ENCODE measurements around the gene MVB12B. TPM values are rescaled to one million over a fixed set of nuclear protein-coding genes. Genes with fewer than 3 reads are reported as not detected.

The MVB12B gene
- total and polyA plus RNA-seq, 2 of the 8 experiments (the other 6 are each of a cell fraction or from before 2014, with no cell fraction given): 2.6 to 5.0 TPM

DNA sequence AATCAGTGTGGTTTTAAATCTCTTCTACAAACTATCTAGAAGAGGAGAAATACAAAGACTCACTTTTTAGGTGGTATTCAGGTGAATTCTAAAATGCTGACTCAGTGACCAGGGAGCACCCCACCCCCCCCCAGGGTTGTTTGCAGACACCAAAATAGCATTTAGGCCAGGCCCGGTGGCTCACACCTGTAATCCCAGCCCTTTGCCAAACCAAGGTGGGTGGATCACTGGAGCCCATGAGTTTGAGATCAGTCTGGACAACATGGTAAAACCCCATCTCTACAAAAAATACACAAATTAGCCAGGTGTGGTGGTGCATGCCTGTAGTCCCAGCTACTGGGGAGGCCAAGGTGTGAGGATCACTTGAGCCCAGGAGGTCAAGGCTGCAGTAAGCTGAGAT lies 168.1 kb downstream of the MVB12B start:
- Histone ChIP-seq H2AK5ac (ENCODE audit: low read depth, low read length) (no peak overlapping the region), H3K79me1 (ENCODE audit: low read depth, low read length) (no peaks in the 10 kb centered on the region), H2BK5ac (ENCODE audit: low read depth, low read length) (no peak overlapping the region), H3K27ac (ENCODE audit: low read depth, low read length) (no peak overlapping the region), H3K56ac (replicated peaks; ENCODE audit: insufficient read length, low read depth, low read length) (no peak overlapping the region), H3K4me3 (ENCODE audit: extremely low read depth in 1 of 4, insufficient read depth in 2 of 4, low read depth in 3 of 4, low read length in 4 of 4) (no peak overlapping the region), H2BK15ac (ENCODE audit: low read length) (no peak overlapping the region), H3K79me2 (ENCODE audit: control insufficient read depth in 1 of 2, insufficient read depth in 2 of 2, low read length in 2 of 2) (no peaks in the 10 kb centered on the region), H3K4me2 (ENCODE audit: insufficient read depth in 1 of 2, low read depth in 2 of 2, low read length in 2 of 2) (no peak overlapping the region), H2BK12ac (ENCODE audit: low read depth, low read length) (no peak overlapping the region), H3K9ac (replicated peaks in 1 of 4; ENCODE audit: extremely low read depth in 1 of 4, low read depth in 3 of 4, low read length in 3 of 4) (no peak overlapping the region), H4K20me1 (replicated peaks in 1 of 2; ENCODE audit: control insufficient read depth in 1 of 2, insufficient read depth in 2 of 2, low read length in 2 of 2) (no peaks in the 10 kb centered on the region), H3K4me1 (replicated peaks in 1 of 4; ENCODE audit: control insufficient read depth in 3 of 4, insufficient read depth in 4 of 4, low read length in 3 of 4) (peaks cover 0 to under 1% (median 0%) of the 10 kb centered on the region in 4 experiments; a peak in 3 of 7 replicates), H3K23ac (ENCODE audit: insufficient read length) (no peak overlapping the region), H4K91ac (replicated peaks; ENCODE audit: insufficient read length, low read length) (no peak overlapping the region), H3K4ac (replicated peaks; ENCODE audit: insufficient read length, low read depth, low read length) (no peak overlapping the region), H2BK120ac (replicated peaks; ENCODE audit: low read depth, low read length) (no peak overlapping the region), H3K9me3 (ENCODE audit: insufficient read depth in 2 of 2, low read depth in 1 of 2, low read length in 1 of 2) (no peaks in the 10 kb centered on the region), H3K23me2 (ENCODE audit: low read depth, low read length) (peaks cover 5% of the 10 kb centered on the region; the same call in 1 of the 2 replicates), H4K5ac (ENCODE audit: insufficient read length, low read depth, low read length) (no peak overlapping the region), H2AFZ (ENCODE audit: low read length) (no peak overlapping the region), H3K14ac (ENCODE audit: insufficient read length) (no peak overlapping the region), H3K27me3 (replicated peaks in 1 of 4; ENCODE audit: control insufficient read depth in 3 of 4, extremely low read depth in 1 of 4, insufficient read depth in 3 of 4, low read length in 3 of 4) (peaks cover 0 to 2% (median 1%) of the 10 kb centered on the region in 4 experiments; a peak in 5 of 7 replicates), H4K8ac (ENCODE audit: extremely low read depth, insufficient read depth, low read length) (no peak overlapping the region), H3K36me3 (ENCODE audit: control insufficient read depth in 2 of 4, insufficient read depth in 4 of 4, low read length in 3 of 4) (no peaks in the 10 kb centered on the region), H2BK20ac (ENCODE audit: low read length) (no peak overlapping the region), H3K18ac (ENCODE audit: extremely low read depth, low read length) (no peak overlapping the region)
- CTCF ChIA-PET (ENCODE audit: partially characterized antibody): interaction anchor here (0.7 to 5.3 kb wide), 2 partner anchors 12 to 96 kb away, joined by 4 to 39 read pairs; no protein-coding TSS in a partner anchor
- 67% methylated on average over 1 of the region's 1 CpG; no CpG with 5 or more reads in 1 of the 2 experiments for WGBS, 2 experiments (ENCODE audit: extremely low coverage in 1 of 2, insufficient coverage in 1 of 2, insufficient read length in 1 of 2, insufficient replicate concordance in 2 of 2, low coverage in 1 of 2, low lambda C conversion rate in 2 of 2, missing lambda C conversion rate in 1 of 2)
- no peak for DNase-seq (ENCODE audit: low read depth in 1 of 2, low spot score in 2 of 2)
- FAIRE-seq: no peak
- TF ChIP-seq NANOG (IDR thresholded peaks at IDR 0.05; ENCODE audit: insufficient read depth, low read depth, low read length, poor library complexity, severe bottlenecking) (no peak), MAFK (IDR thresholded peaks at IDR 0.05; ENCODE audit: low read depth, low read length) (peak; percentile 12; the same call in 1 of the 2 replicates), BCL11A (IDR thresholded peaks at IDR 0.05; ENCODE audit: low read depth in 2 of 2, low read length in 2 of 2) (no peak), RNF2 (IDR thresholded peaks at IDR 0.05; ENCODE audit: borderline replicate concordance, low read depth, low read length, missing control alignments, poor library complexity, severe bottlenecking) (no peak)
- TF ChIP-seq, protein P1, sequence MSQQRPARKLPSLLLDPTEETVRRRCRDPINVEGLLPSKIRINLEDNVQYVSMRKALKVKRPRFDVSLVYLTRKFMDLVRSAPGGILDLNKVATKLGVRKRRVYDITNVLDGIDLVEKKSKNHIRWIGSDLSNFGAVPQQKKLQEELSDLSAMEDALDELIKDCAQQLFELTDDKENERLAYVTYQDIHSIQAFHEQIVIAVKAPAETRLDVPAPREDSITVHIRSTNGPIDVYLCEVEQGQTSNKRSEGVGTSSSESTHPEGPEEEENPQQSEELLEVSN (IDR thresholded peaks at IDR 0.05): no peak
- POLR2A ChIA-PET (ENCODE audit: partially characterized antibody): no interaction called here
